Panc1 (cell line): Measurements from ENCODE around the gene MITF. TPM values are rescaled to one million over a fixed set of nuclear protein-coding genes. Genes with fewer than 3 reads are reported as not detected.

ENCODE experiments used
- ATAC-seq: fragments of 200-7000 bp; cut with Tn5 transposase; 2 replicates; pipeline ENCODE4 v1.9.1; 2020; ENCODE audit warnings: mild to moderate bottlenecking, moderate library complexity
- BruUV-seq: library from RNA; stranded (reverse); fragments of 400-500 nt; replicated peaks from 2 replicates; lab custom pipeline; 2021; lab: Mats Ljungman, UMichigan
- CTCF ChIA-PET: fragments of 300-600 bp; sonication (Branson Sonifier 250); formaldehyde crosslinking; loops from one replicate; lab custom pipeline; 2022; ENCODE audit warnings: antibody characterized with exemption; lab: Charles Lee
- POLR2A ChIA-PET: fragments of 300-600 bp; sonication (Branson Sonifier 250); formaldehyde crosslinking; loops from one replicate; lab custom pipeline; 2022; ENCODE audit warnings: antibody characterized with exemption; lab: Charles Lee
- DNase-seq: peaks from one replicate; pipeline ENCODE4 v3.0.0-alpha.2; 2010; ENCODE audit warnings: low read depth, low spot score
- H3K27ac ChIP-seq: 2 replicates; pipeline ENCODE4 v1.5.1; 2011; ENCODE audit warnings: mild to moderate bottlenecking, low read length, inconsistent platforms
- H3K27me3 ChIP-seq: fragments of 200-500 bp; sonication (Bioruptor generic); 2 replicates; pipeline ENCODE4 v1.6.0; 2014; ENCODE audit warnings: low read length, inconsistent platforms; ENCODE audit not compliant: control insufficient read depth, insufficient read depth
- H3K36me3 ChIP-seq: fragments of 200-500 bp; sonication (Bioruptor generic); 2 replicates; pipeline ENCODE4 v1.5.1; 2014; ENCODE audit warnings: inconsistent platforms, mild to moderate bottlenecking, low read length, moderate library complexity; ENCODE audit not compliant: control insufficient read depth, insufficient read depth
- H3K4me1 ChIP-seq: 2 replicates; pipeline ENCODE4 v1.5.1; 2011; ENCODE audit warnings: inconsistent platforms, mild to moderate bottlenecking, low read length, moderate library complexity; ENCODE audit not compliant: control insufficient read depth, insufficient read depth
- H3K4me3 ChIP-seq, 2 experiments: 2 replicates each; pipeline ENCODE4 v1.5.1; 2011 to 2012; ENCODE audit warnings: low read depth in 2 of 2, low read length in 2 of 2, mild to moderate bottlenecking in 2 of 2, inconsistent platforms in 1 of 2, moderate library complexity in 1 of 2
- H3K9me3 ChIP-seq: fragments of 200-500 bp; sonication (Bioruptor generic); 2 replicates; pipeline ENCODE4 v1.5.1; 2014; ENCODE audit warnings: low read depth, mild to moderate bottlenecking, inconsistent platforms, low read length, moderate library complexity; ENCODE audit not compliant: control insufficient read depth, insufficient read depth
- CTCF ChIP-seq: fragments of 450-650 bp; IDR thresholded peaks from 2 replicates; pipeline ENCODE4 v1.5.1; 2017; ENCODE audit warnings: mild to moderate bottlenecking
- POLR2AphosphoS5 ChIP-seq: IDR thresholded peaks from 2 replicates; pipeline ENCODE4 v1.6.1; 2012; ENCODE audit warnings: mild to moderate bottlenecking, low read depth, low read length, moderate library complexity
- SIN3A ChIP-seq: IDR thresholded peaks from 2 replicates; pipeline ENCODE4 v1.6.1; 2012; ENCODE audit warnings: low read depth, mild to moderate bottlenecking, low read length, moderate library complexity, borderline replicate concordance; ENCODE audit not compliant: insufficient read depth
- TCF7L2 ChIP-seq: IDR thresholded peaks from 2 replicates; pipeline ENCODE4 v1.6.1; 2011; ENCODE audit warnings: mild to moderate bottlenecking, low read depth, low read length, inconsistent platforms
- in situ Hi-C: cut with HindIII; loops from 2 replicates; pipeline ENCODE4 v1.10.0; 2016; ENCODE audit warnings: low sequenced_read_pairs, low pct_unique_long_range_greater_than_20kb
- intact Hi-C: fragments of 100-400 bp; cut with micrococcal nuclease; formaldehyde crosslinking; loops from one replicate; pipeline ENCODE4 v1.10.0; 2022; ENCODE audit not compliant: unreplicated experiment
- total RNA-seq: library from RNA; stranded (reverse); gene quantifications from one replicate; pipeline ENCODE4 v1.2.1, GENCODE V29; 2021; ENCODE audit not compliant: unreplicated experiment
- TF ChIP-seq, protein P1 (sequence below), 2 experiments: IDR thresholded peaks; 2 replicates each; pipeline ENCODE4 v1.6.1; 2011 to 2012; ENCODE audit warnings: low read depth in 2 of 2, control low read depth in 1 of 2, low read length in 1 of 2, mild to moderate bottlenecking in 1 of 2, moderate library complexity in 1 of 2; ENCODE audit not compliant: insufficient read depth in 1 of 2

The MITF gene
- total RNA-seq, 1 experiment from 2014 or later: 10.8 TPM

DNA sequence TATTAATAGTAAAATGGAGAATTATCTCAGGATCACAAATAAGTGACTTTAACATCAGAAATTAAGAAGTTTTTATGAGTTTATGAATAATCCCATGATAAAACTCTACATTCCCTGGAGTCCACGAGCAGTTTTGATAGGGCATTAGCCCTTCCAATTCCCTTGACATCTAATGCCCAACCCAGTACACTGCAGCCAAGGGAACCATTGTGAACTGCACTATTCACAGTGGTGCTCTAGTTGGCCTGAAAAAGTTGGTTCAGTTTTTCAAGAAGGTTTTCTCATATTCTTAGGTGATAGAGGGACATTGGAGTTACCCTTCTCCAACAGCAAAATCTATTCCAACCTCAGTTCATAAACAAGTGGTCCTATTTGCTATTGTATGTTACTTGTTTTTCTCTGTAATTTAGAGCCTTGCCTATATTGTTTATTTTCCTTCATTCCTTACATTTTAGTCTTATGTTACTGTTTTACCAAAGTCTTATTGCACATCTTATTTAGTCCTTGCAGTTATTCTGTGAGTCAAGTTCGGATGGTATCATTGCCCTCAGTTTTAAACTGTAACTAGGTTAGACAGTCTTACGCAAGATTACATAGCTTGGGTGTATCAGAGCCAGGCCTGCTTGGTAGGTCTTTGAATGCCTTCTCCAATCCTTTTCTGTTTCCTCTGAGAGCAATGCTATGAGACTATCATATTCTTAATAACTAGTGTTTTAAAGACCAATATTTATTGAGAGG, 202.3 kb downstream of the MITF start:
- Histone ChIP-seq H3K27ac (no peak overlapping the region), H3K4me3 (no peak overlapping the region), H3K9me3 (no peaks in the 10 kb centered on the region), H3K4me1 (no peaks in the 10 kb centered on the region), H3K36me3 (no peaks in the 10 kb centered on the region), H3K27me3 (no peaks in the 10 kb centered on the region)
- in situ Hi-C loops: no loop called here
- POLR2A ChIA-PET: no interaction called here
- no TSS peak for BruUV-seq
- DNase-seq (no peak), ATAC-seq (no peak)
- CTCF ChIA-PET: no interaction called here
- intact Hi-C loops: loop anchor here (10.0 kb wide), 1 partner anchor 817 kb away; the partner anchor contains the start of gene LMOD3
- TF ChIP-seq CTCF: no peak
- TF ChIP-seq, protein P1, sequence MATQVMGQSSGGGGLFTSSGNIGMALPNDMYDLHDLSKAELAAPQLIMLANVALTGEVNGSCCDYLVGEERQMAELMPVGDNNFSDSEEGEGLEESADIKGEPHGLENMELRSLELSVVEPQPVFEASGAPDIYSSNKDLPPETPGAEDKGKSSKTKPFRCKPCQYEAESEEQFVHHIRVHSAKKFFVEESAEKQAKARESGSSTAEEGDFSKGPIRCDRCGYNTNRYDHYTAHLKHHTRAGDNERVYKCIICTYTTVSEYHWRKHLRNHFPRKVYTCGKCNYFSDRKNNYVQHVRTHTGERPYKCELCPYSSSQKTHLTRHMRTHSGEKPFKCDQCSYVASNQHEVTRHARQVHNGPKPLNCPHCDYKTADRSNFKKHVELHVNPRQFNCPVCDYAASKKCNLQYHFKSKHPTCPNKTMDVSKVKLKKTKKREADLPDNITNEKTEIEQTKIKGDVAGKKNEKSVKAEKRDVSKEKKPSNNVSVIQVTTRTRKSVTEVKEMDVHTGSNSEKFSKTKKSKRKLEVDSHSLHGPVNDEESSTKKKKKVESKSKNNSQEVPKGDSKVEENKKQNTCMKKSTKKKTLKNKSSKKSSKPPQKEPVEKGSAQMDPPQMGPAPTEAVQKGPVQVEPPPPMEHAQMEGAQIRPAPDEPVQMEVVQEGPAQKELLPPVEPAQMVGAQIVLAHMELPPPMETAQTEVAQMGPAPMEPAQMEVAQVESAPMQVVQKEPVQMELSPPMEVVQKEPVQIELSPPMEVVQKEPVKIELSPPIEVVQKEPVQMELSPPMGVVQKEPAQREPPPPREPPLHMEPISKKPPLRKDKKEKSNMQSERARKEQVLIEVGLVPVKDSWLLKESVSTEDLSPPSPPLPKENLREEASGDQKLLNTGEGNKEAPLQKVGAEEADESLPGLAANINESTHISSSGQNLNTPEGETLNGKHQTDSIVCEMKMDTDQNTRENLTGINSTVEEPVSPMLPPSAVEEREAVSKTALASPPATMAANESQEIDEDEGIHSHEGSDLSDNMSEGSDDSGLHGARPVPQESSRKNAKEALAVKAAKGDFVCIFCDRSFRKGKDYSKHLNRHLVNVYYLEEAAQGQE (IDR thresholded peaks at IDR 0.05; ENCODE audit: insufficient read depth in 1 of 2, low read depth in 2 of 2, low read length in 1 of 2): no peak
- no peak for TF ChIP-seq POLR2AphosphoS5
- no peak for TF ChIP-seq SIN3A
- TF ChIP-seq TCF7L2: no peak

DNA sequence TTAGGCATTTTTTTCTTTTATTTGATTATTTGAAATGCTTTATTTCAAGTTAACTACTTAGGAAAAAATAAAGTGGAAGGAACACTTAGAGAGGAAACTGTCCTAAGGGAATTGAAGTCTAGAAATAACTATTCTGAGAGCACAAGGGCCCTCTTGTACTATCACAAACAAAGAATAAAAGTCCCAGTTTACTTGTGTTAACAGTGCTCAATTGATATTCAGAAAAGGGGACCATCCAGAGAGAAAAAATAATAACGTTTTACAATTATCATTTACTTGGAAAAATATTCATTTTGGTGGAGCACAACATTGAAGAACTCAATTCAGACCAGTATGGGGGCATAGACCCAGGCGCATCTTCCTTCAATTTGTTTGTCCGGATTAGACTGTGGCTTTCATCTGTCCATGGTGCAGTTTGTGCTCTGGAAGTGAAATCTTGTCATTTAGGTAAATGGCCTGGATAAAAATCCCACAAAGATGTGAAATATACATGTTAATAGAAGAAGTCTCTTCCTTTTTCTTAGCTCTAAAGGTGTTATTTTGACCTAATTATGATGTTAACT, 205.7 kb downstream of the MITF start:
- ChIA-PET CTCF (no interaction called here), POLR2A (no interaction called here)
- H3K9me3 ChIP-seq: no peaks in the 10 kb centered on the region
- H3K27me3 ChIP-seq: no peaks in the 10 kb centered on the region
- in situ Hi-C loops (no loop called here), intact Hi-C loops (loop anchor here (5.0 to 10.0 kb wide), 2 partner anchors 253 to 820 kb away; partner anchors contain the start of gene LMOD3)
- no peak for DNase-seq
- no peak overlapping the region for H3K4me3 ChIP-seq
- no peak for ATAC-seq
- H3K27ac ChIP-seq: no peak overlapping the region
- no peaks in the 10 kb centered on the region for H3K4me1 ChIP-seq
- H3K36me3 ChIP-seq: no peaks in the 10 kb centered on the region
- BruUV-seq: no TSS peak
- no peak for TF ChIP-seq CTCF
